HEK293 (cell line): ENCODE measurements around the gene IFT27.

Experiments
- HOXA7 ChIP-seq: sonication (generic); formaldehyde crosslinking; IDR thresholded peaks from 2 replicates; pipeline ENCODE4 v1.8.1; 2022; ENCODE audit warnings: missing genetic modification reagents, borderline replicate concordance
- MEIS1 ChIP-seq: sonication (generic); formaldehyde crosslinking; IDR thresholded peaks from 2 replicates; pipeline ENCODE4 v1.8.1; 2022; ENCODE audit warnings: missing genetic modification reagents, mild to moderate bottlenecking, borderline replicate concordance
- RBAK ChIP-seq: fragments of 450-650 bp; formaldehyde crosslinking; IDR thresholded peaks from 2 replicates; pipeline ENCODE4 v1.5.1; 2016; ENCODE audit warnings: missing biosample characterization, missing genetic modification characterization
- WT1 ChIP-seq: fragments of 450-650 bp; formaldehyde crosslinking; IDR thresholded peaks from 2 replicates; pipeline ENCODE4 v1.5.1; 2016; ENCODE audit warnings: missing biosample characterization, missing genetic modification characterization
- ZBTB7A ChIP-seq: fragments of 450-650 bp; formaldehyde crosslinking; IDR thresholded peaks from 2 replicates; pipeline ENCODE4 v1.5.1; 2016; ENCODE audit warnings: low read depth, missing biosample characterization, missing genetic modification characterization
- TF ChIP-seq, protein P1 (sequence below): fragments of 450-650 bp; formaldehyde crosslinking; IDR thresholded peaks from 2 replicates; pipeline ENCODE4 v1.5.1; 2017; ENCODE audit warnings: missing biosample characterization, missing genetic modification characterization
- TF ChIP-seq, protein P2 (sequence below): fragments of 450-650 bp; formaldehyde crosslinking; IDR thresholded peaks from 2 replicates; pipeline ENCODE4 v1.5.1; 2016; ENCODE audit warnings: missing biosample characterization, missing genetic modification characterization
- TF ChIP-seq, protein P3 (sequence below): fragments of 450-650 bp; formaldehyde crosslinking; IDR thresholded peaks from 2 replicates; pipeline ENCODE4 v1.5.0; 2017; ENCODE audit warnings: missing biosample characterization, missing genetic modification characterization, borderline replicate concordance
- TF ChIP-seq, protein P4 (sequence below): fragments of 450-650 bp; formaldehyde crosslinking; IDR thresholded peaks from 2 replicates; pipeline ENCODE4 v1.5.1; 2017; ENCODE audit warnings: missing biosample characterization, missing genetic modification characterization

GRCh38 chr22:36781656-36782627, 6.0 kb upstream of the IFT27 start:
- TF ChIP-seq RBAK (tag by site-specific recombination) (no peak), ZBTB7A (tag by site-specific recombination) (no peak), WT1 (tag by site-specific recombination) (no peak), MEIS1 (CRISPR knock-in tag) (no peak), HOXA7 (CRISPR knock-in tag) (no peak)
- TF ChIP-seq, protein P1, sequence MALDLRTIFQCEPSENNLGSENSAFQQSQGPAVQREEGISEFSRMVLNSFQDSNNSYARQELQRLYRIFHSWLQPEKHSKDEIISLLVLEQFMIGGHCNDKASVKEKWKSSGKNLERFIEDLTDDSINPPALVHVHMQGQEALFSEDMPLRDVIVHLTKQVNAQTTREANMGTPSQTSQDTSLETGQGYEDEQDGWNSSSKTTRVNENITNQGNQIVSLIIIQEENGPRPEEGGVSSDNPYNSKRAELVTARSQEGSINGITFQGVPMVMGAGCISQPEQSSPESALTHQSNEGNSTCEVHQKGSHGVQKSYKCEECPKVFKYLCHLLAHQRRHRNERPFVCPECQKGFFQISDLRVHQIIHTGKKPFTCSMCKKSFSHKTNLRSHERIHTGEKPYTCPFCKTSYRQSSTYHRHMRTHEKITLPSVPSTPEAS (tag by site-specific recombination), result no peak
- TF ChIP-seq, protein P2, sequence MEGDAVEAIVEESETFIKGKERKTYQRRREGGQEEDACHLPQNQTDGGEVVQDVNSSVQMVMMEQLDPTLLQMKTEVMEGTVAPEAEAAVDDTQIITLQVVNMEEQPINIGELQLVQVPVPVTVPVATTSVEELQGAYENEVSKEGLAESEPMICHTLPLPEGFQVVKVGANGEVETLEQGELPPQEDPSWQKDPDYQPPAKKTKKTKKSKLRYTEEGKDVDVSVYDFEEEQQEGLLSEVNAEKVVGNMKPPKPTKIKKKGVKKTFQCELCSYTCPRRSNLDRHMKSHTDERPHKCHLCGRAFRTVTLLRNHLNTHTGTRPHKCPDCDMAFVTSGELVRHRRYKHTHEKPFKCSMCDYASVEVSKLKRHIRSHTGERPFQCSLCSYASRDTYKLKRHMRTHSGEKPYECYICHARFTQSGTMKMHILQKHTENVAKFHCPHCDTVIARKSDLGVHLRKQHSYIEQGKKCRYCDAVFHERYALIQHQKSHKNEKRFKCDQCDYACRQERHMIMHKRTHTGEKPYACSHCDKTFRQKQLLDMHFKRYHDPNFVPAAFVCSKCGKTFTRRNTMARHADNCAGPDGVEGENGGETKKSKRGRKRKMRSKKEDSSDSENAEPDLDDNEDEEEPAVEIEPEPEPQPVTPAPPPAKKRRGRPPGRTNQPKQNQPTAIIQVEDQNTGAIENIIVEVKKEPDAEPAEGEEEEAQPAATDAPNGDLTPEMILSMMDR, result peak; percentile 81
- TF ChIP-seq, protein P3, sequence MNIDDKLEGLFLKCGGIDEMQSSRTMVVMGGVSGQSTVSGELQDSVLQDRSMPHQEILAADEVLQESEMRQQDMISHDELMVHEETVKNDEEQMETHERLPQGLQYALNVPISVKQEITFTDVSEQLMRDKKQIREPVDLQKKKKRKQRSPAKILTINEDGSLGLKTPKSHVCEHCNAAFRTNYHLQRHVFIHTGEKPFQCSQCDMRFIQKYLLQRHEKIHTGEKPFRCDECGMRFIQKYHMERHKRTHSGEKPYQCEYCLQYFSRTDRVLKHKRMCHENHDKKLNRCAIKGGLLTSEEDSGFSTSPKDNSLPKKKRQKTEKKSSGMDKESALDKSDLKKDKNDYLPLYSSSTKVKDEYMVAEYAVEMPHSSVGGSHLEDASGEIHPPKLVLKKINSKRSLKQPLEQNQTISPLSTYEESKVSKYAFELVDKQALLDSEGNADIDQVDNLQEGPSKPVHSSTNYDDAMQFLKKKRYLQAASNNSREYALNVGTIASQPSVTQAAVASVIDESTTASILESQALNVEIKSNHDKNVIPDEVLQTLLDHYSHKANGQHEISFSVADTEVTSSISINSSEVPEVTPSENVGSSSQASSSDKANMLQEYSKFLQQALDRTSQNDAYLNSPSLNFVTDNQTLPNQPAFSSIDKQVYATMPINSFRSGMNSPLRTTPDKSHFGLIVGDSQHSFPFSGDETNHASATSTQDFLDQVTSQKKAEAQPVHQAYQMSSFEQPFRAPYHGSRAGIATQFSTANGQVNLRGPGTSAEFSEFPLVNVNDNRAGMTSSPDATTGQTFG (tag by site-specific recombination), result no peak
- TF ChIP-seq, protein P4, sequence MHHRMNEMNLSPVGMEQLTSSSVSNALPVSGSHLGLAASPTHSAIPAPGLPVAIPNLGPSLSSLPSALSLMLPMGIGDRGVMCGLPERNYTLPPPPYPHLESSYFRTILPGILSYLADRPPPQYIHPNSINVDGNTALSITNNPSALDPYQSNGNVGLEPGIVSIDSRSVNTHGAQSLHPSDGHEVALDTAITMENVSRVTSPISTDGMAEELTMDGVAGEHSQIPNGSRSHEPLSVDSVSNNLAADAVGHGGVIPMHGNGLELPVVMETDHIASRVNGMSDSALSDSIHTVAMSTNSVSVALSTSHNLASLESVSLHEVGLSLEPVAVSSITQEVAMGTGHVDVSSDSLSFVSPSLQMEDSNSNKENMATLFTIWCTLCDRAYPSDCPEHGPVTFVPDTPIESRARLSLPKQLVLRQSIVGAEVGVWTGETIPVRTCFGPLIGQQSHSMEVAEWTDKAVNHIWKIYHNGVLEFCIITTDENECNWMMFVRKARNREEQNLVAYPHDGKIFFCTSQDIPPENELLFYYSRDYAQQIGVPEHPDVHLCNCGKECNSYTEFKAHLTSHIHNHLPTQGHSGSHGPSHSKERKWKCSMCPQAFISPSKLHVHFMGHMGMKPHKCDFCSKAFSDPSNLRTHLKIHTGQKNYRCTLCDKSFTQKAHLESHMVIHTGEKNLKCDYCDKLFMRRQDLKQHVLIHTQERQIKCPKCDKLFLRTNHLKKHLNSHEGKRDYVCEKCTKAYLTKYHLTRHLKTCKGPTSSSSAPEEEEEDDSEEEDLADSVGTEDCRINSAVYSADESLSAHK (tag by site-specific recombination), result no peak
